NT2/D1 (cell line): ENCODE data around the gene PHB1.

Experiments used
- DNase-seq: peaks from one replicate; pipeline ENCODE4 v3.0.0-alpha.2; 2011; ENCODE audit warnings: low read depth, low spot score
- H3K27me3 ChIP-seq: 2 replicates; pipeline ENCODE4 v1.6.0; 2011; ENCODE audit warnings: mild to moderate bottlenecking; ENCODE audit not compliant: insufficient read length, insufficient read depth
- H3K36me3 ChIP-seq: 2 replicates; pipeline ENCODE4 v1.6.1; 2011; ENCODE audit warnings: mild to moderate bottlenecking, low read length, mixed read lengths; ENCODE audit not compliant: insufficient read depth, insufficient read length
- H3K4me1 ChIP-seq: 2 replicates; pipeline ENCODE4 v1.5.1; 2011; ENCODE audit not compliant: insufficient read depth, insufficient read length
- H3K4me3 ChIP-seq: 2 replicates; pipeline ENCODE4 v1.5.1; 2011; ENCODE audit warnings: low read depth; ENCODE audit not compliant: insufficient read length
- H3K9ac ChIP-seq: 2 replicates; pipeline ENCODE4 v1.6.0; 2011; ENCODE audit warnings: low read depth; ENCODE audit not compliant: insufficient read length
- H3K9me3 ChIP-seq: 2 replicates; pipeline ENCODE4 v1.5.1; 2011; ENCODE audit warnings: mild to moderate bottlenecking, low read length; ENCODE audit not compliant: insufficient read depth
- SUZ12 ChIP-seq: IDR thresholded peaks from 2 replicates; pipeline ENCODE4 v1.6.1; 2011; ENCODE audit not compliant: insufficient read length, insufficient read depth; ENCODE audit errors: extremely low read depth
- YY1 ChIP-seq: IDR thresholded peaks from 2 replicates; pipeline ENCODE4 v1.6.1; 2011; ENCODE audit not compliant: insufficient read length, insufficient read depth
- ZNF274 ChIP-seq: IDR thresholded peaks from 2 replicates; pipeline ENCODE4 v1.6.1; 2011; ENCODE audit warnings: mild to moderate bottlenecking, low read depth, low read length

Gene PHB1

DNA sequence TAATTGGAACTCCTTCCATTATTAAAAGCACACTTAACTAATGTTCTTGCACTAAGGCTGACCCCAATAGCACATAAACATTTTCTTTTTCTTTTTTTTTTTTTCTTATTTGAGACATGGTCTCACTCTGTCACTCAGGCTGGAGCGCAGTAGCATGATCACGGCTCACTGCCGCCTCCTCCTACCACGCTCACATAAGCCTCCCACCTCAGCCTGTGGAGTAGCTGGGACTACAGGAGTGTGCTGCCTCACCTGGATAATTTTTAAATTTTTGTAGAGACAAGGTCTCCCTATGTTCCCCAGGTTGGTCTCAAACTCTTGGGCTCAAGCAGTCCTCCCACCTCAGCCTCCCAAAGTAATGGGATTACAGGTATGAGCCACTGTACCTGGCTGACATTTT, 51.4 kb downstream of the PHB1 start:
- no peaks in the 10 kb centered on the region for H3K9me3 ChIP-seq
- no peaks in the 10 kb centered on the region for H3K36me3 ChIP-seq
- H3K4me3 ChIP-seq = no peak overlapping the region
- TF ChIP-seq YY1 (no peak), SUZ12 (no peak), ZNF274 (no peak)
- H3K9ac ChIP-seq = no peak overlapping the region
- no peak for DNase-seq
- H3K27me3 ChIP-seq = no peaks in the 10 kb centered on the region
- H3K4me1 ChIP-seq = no peaks in the 10 kb centered on the region

- Histone ChIP-seq H3K4me3 (peak overlapping the region; percentile 66), H3K36me3 (no peaks in the 10 kb centered on the region), H3K4me1 (no peaks in the 10 kb centered on the region), H3K9ac (peak overlapping the region; percentile 71), H3K9me3 (no peaks in the 10 kb centered on the region), H3K27me3 (no peaks in the 10 kb centered on the region)
- no peak for DNase-seq
- TF ChIP-seq YY1 (no peak), ZNF274 (no peak), SUZ12 (no peak)
These were observed 52.0 kb downstream of the PHB1 start for GRCh38 chr17:49362723-49363117.

DNA sequence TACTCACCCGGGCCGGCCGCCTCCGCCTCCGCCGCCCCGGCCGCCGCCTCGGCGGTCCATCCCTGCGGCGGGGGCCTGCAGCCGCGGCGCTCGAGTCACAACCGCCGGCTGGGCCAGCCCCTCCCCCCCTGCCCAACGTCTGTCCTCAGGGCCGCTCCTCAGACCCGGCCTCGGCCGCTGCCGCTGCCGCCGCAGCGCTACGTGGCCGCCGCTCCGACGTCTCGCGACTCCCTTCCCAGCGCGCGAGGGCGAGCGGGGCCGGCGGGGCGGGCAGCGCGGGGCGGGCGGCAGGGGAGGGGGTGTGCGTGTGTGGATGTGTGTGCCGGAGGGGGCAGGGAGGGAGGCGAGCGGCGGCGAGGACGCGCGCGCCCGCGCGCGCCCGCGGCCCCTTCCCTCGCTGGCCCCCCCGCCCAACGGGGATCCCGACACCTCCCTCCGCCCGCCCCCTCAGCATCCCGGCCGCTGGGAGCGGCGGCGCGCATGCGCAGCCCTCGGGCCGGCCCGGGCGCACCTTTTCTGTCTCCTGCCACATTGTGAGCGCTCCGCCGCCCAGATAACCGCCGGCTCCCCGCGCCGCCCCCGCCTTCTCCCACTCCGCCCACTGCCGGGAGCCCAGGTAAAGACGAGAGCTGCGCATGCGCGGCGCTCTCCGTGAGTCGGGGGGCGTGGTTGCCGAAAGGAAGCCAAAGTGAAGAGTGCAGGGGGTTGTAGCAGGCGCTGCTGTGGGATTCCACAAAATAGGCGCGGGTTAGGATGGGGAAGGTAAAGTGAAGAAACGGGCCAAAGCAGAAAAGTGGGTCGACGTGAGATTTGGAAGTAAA, 52.6 kb downstream of the PHB1 start, which contains the start of gene ZNF652:
Gene ZNF652, minus strand, starts transcription at position 349 of the 821 bp plus-strand sequence. CDS start 44,525 bp downstream, outside the sequence.
- H3K9ac ChIP-seq = peak within 1 kb of the TSS; percentile 93
- no peaks in the 10 kb centered on the region for H3K27me3 ChIP-seq
- no peaks in the 10 kb centered on the region for H3K36me3 ChIP-seq
- no peaks in the 10 kb centered on the region for H3K9me3 ChIP-seq
- TF ChIP-seq YY1 = no peak
- no peak for TF ChIP-seq SUZ12
- no peak for TF ChIP-seq ZNF274
- DNase-seq = peak; percentile 90
- H3K4me1 ChIP-seq = no peaks in the 10 kb centered on the region
- peak within 1 kb of the TSS; percentile 92 for H3K4me3 ChIP-seq

DNA sequence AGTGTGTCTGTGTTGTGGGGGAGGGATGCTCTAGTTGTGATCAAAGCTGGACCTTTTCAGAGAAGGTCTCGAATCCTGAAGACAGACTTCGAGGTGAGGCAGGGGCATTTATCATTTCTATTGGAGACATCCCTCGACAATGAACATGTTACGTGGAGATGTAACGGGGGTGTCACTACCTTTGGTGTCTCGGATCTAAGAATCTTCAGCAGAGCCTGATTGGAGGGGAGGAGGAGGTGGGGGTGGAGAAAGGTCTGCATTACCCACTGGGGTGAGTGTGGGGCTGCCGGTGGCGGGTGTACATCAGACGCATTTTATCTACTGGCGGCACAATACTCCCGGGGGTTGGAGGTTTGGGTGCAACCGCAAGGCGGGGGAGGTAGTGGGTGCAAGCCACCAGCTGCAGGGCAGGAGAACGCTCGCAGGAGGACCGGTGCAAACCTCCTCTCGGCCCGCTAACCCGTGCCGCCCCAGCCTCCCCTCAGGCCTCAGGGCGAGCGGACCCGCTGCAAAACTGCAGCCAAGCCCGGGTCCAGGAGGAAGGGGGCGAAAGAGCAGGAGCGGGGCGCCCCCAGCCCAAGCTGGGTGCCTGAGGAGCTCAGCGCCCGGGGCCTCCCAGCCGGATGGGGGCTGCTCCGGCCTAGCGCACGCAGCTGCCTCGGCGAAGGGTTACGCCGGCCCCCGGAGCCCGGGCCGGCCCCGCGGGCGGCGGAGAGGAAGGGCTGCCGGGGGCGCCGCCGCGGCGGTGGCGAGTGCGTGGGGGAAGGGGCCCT, 53.4 kb downstream of the PHB1 start:
- no peaks in the 10 kb centered on the region for H3K9me3 ChIP-seq
- H3K27me3 ChIP-seq = no peaks in the 10 kb centered on the region
- TF ChIP-seq YY1 = no peak
- no peak for TF ChIP-seq SUZ12
- TF ChIP-seq ZNF274 = no peak
- H3K4me1 ChIP-seq = no peaks in the 10 kb centered on the region
- no peak for DNase-seq
- H3K36me3 ChIP-seq = no peaks in the 10 kb centered on the region
- peak overlapping the region; percentile 92 for H3K4me3 ChIP-seq
- H3K9ac ChIP-seq = peak overlapping the region; percentile 93

DNA sequence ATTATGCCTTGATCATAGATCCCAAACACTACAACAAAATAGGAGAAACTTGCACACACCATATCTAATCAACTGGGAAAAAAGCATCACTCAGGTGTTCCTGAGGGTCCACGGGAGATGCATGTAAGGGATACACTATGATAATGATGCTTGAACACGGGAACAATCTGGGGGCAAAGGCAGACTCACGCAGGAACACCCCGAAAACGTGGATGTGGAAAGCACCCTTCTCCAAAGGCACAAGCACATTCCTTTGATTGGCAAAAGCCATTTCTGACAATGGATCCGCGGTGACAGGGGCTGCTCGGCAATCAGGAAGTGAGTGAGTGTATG, 53.9 kb downstream of the PHB1 start:
- Histone ChIP-seq H3K36me3 (no peaks in the 10 kb centered on the region), H3K9ac (peak overlapping the region; percentile 93), H3K4me1 (no peaks in the 10 kb centered on the region), H3K9me3 (no peaks in the 10 kb centered on the region), H3K4me3 (peak overlapping the region; percentile 92), H3K27me3 (no peaks in the 10 kb centered on the region)
- TF ChIP-seq ZNF274 (no peak), YY1 (no peak), SUZ12 (no peak)
- no peak for DNase-seq

- H3K36me3 ChIP-seq = no peaks in the 10 kb centered on the region
- H3K4me3 ChIP-seq = peak overlapping the region; percentile 92
- peak overlapping the region; percentile 93 for H3K9ac ChIP-seq
- H3K27me3 ChIP-seq = no peaks in the 10 kb centered on the region
- no peaks in the 10 kb centered on the region for H3K9me3 ChIP-seq
- TF ChIP-seq ZNF274 (no peak), YY1 (no peak), SUZ12 (no peak)
- DNase-seq = no peak
- no peaks in the 10 kb centered on the region for H3K4me1 ChIP-seq
These were observed 54.5 kb downstream of the PHB1 start for GRCh38 chr17:49359990-49360795.
